Astrocyte (in vitro differentiated cells and primary cell): ENCODE measurements around the gene NPTX1. TPM values are rescaled to one million over a fixed set of nuclear protein-coding genes. Genes with fewer than 3 reads are reported as not detected.

Source experiments
- DNase-seq: peaks from one replicate; pipeline ENCODE4 v3.0.0-alpha.2; 2010; ENCODE audit warnings: low read depth
- FAIRE-seq: peaks from 2 replicates; lab custom pipeline; 2011; peaks lifted over from hg19 to GRCh38; lab: Jason Lieb, UNC
- H2AFZ ChIP-seq: 2 replicates; pipeline ENCODE4 v1.6.0; 2012; ENCODE audit warnings: low read depth, low read length, inconsistent platforms
- H3K27ac ChIP-seq: 2 replicates; pipeline ENCODE4 v1.5.1; 2011; ENCODE audit warnings: low read depth, low read length, inconsistent platforms
- H3K27me3 ChIP-seq: 2 replicates; pipeline ENCODE4 v1.6.0; 2011; ENCODE audit warnings: low read length, inconsistent platforms; ENCODE audit not compliant: insufficient read depth
- H3K36me3 ChIP-seq: 2 replicates; pipeline ENCODE4 v1.5.1; 2011; ENCODE audit warnings: low read length, inconsistent platforms; ENCODE audit not compliant: insufficient read depth
- H3K4me1 ChIP-seq: 2 replicates; pipeline ENCODE4 v1.5.1; 2011; ENCODE audit warnings: low read length, inconsistent platforms; ENCODE audit not compliant: insufficient read depth
- H3K4me2 ChIP-seq: 2 replicates; pipeline ENCODE4 v1.6.0; 2012; ENCODE audit warnings: low read length, inconsistent platforms
- H3K4me3 ChIP-seq: 2 replicates; pipeline ENCODE4 v1.5.1; 2011; ENCODE audit warnings: low read depth, mild to moderate bottlenecking, low read length, inconsistent platforms; ENCODE audit not compliant: insufficient read depth
- H3K79me2 ChIP-seq: 2 replicates; pipeline ENCODE4 v1.6.0; 2012; ENCODE audit warnings: mild to moderate bottlenecking, low read length, inconsistent platforms; ENCODE audit not compliant: insufficient read depth
- H3K9ac ChIP-seq: 2 replicates; pipeline ENCODE4 v1.6.0; 2012; ENCODE audit warnings: mild to moderate bottlenecking, low read length, inconsistent platforms
- H3K9me3 ChIP-seq: 2 replicates; pipeline ENCODE4 v1.5.1; 2012; ENCODE audit warnings: low read depth, mild to moderate bottlenecking, low read length, inconsistent platforms; ENCODE audit not compliant: insufficient read depth
- H4K20me1 ChIP-seq: 2 replicates; pipeline ENCODE4 v1.6.0; 2012; ENCODE audit warnings: low read length, inconsistent platforms; ENCODE audit not compliant: insufficient read depth
- H3K27ac Mint-ChIP-seq: one replicate; pipeline ENCODE4 v1.8.0; 2021; ENCODE audit warnings: mild to moderate bottlenecking, mixed read lengths; ENCODE audit not compliant: unreplicated experiment
- H3K27me3 Mint-ChIP-seq: one replicate; pipeline ENCODE4 v1.8.0; 2021; ENCODE audit warnings: low read depth, mixed read lengths; ENCODE audit not compliant: unreplicated experiment
- H3K36me3 Mint-ChIP-seq: one replicate; pipeline ENCODE4 v1.8.0; 2021; ENCODE audit warnings: low read depth, mixed read lengths; ENCODE audit not compliant: unreplicated experiment
- H3K4me1 Mint-ChIP-seq: one replicate; pipeline ENCODE4 v1.8.0; 2021; ENCODE audit warnings: low read depth, mixed read lengths; ENCODE audit not compliant: unreplicated experiment
- H3K4me3 Mint-ChIP-seq: one replicate; pipeline ENCODE4 v1.8.0; 2021; ENCODE audit warnings: mild to moderate bottlenecking, moderate library complexity, mixed read lengths; ENCODE audit not compliant: unreplicated experiment
- H3K9me3 Mint-ChIP-seq: one replicate; pipeline ENCODE4 v1.8.0; 2021; ENCODE audit warnings: mild to moderate bottlenecking, mixed read lengths; ENCODE audit not compliant: unreplicated experiment
- EZH2 ChIP-seq: IDR thresholded peaks from 2 replicates; pipeline ENCODE4 v1.6.1; 2012; ENCODE audit warnings: mild to moderate bottlenecking, low read length, inconsistent platforms; ENCODE audit not compliant: insufficient read depth
- total RNA-seq: library from RNA; stranded (reverse); gene quantifications from 2 replicates; pipeline ENCODE4 v1.2.1, GENCODE V29; 2021
- TF ChIP-seq, protein P1 (sequence below): IDR thresholded peaks from 2 replicates; pipeline ENCODE4 v1.5.1; 2011; ENCODE audit warnings: low read depth, mild to moderate bottlenecking, inconsistent platforms, low read length, moderate library complexity; ENCODE audit not compliant: insufficient read depth

Gene NPTX1
- total RNA-seq, 1 donor from 2014 or later = 0.43 TPM

DNA sequence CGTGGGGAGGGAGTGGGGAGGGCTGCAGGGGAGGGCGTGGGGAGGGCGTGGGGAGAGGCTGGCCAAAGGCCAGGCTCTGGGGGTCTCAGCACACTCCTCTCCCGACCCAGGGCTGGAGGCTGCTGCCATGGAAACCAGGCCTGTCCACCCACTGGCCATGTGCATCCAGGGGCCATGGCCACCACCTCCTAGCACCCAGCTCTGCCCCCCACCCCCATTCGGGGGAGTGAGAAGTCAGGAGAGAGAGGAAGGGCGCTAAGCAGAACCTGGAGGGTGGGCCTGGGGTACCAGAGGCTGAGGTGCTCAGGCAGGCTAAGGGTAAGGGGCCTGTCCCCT, 31.8 kb downstream of the NPTX1 start:
- no peak for TF ChIP-seq EZH2
- TF ChIP-seq, protein P1, sequence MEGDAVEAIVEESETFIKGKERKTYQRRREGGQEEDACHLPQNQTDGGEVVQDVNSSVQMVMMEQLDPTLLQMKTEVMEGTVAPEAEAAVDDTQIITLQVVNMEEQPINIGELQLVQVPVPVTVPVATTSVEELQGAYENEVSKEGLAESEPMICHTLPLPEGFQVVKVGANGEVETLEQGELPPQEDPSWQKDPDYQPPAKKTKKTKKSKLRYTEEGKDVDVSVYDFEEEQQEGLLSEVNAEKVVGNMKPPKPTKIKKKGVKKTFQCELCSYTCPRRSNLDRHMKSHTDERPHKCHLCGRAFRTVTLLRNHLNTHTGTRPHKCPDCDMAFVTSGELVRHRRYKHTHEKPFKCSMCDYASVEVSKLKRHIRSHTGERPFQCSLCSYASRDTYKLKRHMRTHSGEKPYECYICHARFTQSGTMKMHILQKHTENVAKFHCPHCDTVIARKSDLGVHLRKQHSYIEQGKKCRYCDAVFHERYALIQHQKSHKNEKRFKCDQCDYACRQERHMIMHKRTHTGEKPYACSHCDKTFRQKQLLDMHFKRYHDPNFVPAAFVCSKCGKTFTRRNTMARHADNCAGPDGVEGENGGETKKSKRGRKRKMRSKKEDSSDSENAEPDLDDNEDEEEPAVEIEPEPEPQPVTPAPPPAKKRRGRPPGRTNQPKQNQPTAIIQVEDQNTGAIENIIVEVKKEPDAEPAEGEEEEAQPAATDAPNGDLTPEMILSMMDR = no peak
- Mint-ChIP-seq H3K36me3 (peaks cover 2% of the 10 kb centered on the region), H3K27ac (no peak overlapping the region), H3K4me3 (no peak overlapping the region), H3K4me1 (peaks cover 2% of the 10 kb centered on the region), H3K27me3 (peaks cover 16% of the 10 kb centered on the region), H3K9me3 (no peaks in the 10 kb centered on the region)
- H3K27me3 ChIP-seq = peaks cover 16% of the 10 kb centered on the region
- no peaks in the 10 kb centered on the region for H3K9me3 ChIP-seq
- DNase-seq (no peak), FAIRE-seq (no peak)
- H3K79me2 ChIP-seq = no peaks in the 10 kb centered on the region
- H3K9ac ChIP-seq = no peak overlapping the region
- no peaks in the 10 kb centered on the region for H3K4me1 ChIP-seq
- no peaks in the 10 kb centered on the region for H4K20me1 ChIP-seq
- H2AFZ ChIP-seq = no peak overlapping the region
- no peaks in the 10 kb centered on the region for H3K36me3 ChIP-seq
- no peak overlapping the region for H3K4me2 ChIP-seq
- H3K27ac ChIP-seq = no peak overlapping the region
- no peak overlapping the region for H3K4me3 ChIP-seq

- Histone ChIP-seq H3K9ac (no peak overlapping the region), H4K20me1 (no peaks in the 10 kb centered on the region), H3K4me3 (no peak overlapping the region), H3K4me1 (no peaks in the 10 kb centered on the region), H3K27ac (no peak overlapping the region), H3K79me2 (no peaks in the 10 kb centered on the region), H3K36me3 (no peaks in the 10 kb centered on the region), H2AFZ (no peak overlapping the region), H3K9me3 (no peaks in the 10 kb centered on the region), H3K4me2 (no peak overlapping the region), H3K27me3 (peaks cover 16% of the 10 kb centered on the region)
- TF ChIP-seq EZH2 = no peak
- TF ChIP-seq, protein P1 = no peak
- H3K27ac Mint-ChIP-seq = no peak overlapping the region
- no peak for DNase-seq
- H3K9me3 Mint-ChIP-seq = no peaks in the 10 kb centered on the region
- peaks cover 2% of the 10 kb centered on the region for H3K4me1 Mint-ChIP-seq
- no peak for FAIRE-seq
- peaks cover 16% of the 10 kb centered on the region for H3K27me3 Mint-ChIP-seq
- H3K4me3 Mint-ChIP-seq = no peak overlapping the region
- H3K36me3 Mint-ChIP-seq = peaks cover 2% of the 10 kb centered on the region
These were observed 32.3 kb downstream of the NPTX1 start for GRCh38 chr17:80443916-80444643.

GRCh38 chr17:80443498-80443897, 32.9 kb downstream of the NPTX1 start:
- FAIRE-seq = no peak
- Histone ChIP-seq H3K4me3 (no peak overlapping the region), H3K9me3 (no peaks in the 10 kb centered on the region), H3K4me1 (no peaks in the 10 kb centered on the region), H2AFZ (no peak overlapping the region), H3K27me3 (peaks cover 13% of the 10 kb centered on the region), H3K36me3 (no peaks in the 10 kb centered on the region), H3K9ac (no peak overlapping the region), H3K79me2 (no peaks in the 10 kb centered on the region), H4K20me1 (no peaks in the 10 kb centered on the region), H3K4me2 (no peak overlapping the region), H3K27ac (no peak overlapping the region)
- H3K4me1 Mint-ChIP-seq = peaks cover 2% of the 10 kb centered on the region
- no peaks in the 10 kb centered on the region for H3K9me3 Mint-ChIP-seq
- H3K4me3 Mint-ChIP-seq = no peak overlapping the region
- peaks cover 2% of the 10 kb centered on the region for H3K36me3 Mint-ChIP-seq
- H3K27me3 Mint-ChIP-seq = peaks cover 13% of the 10 kb centered on the region
- no peak overlapping the region for H3K27ac Mint-ChIP-seq
- no peak for TF ChIP-seq EZH2
- TF ChIP-seq, protein P1 = no peak
- no peak for DNase-seq
